Suprapubic skin (tissue), 4 donors: ENCODE data around the gene CPD. TPM values are rescaled to one million over a fixed set of nuclear protein-coding genes. Genes with fewer than 3 reads are reported as not detected.
"Not testable (repeated sequence)": the region's sequence is repeated elsewhere in the genome, so short reads cannot be mapped to it uniquely, and the experiment has no call there.

Experiments used
- DNase-seq, 2 donors: peaks; one replicate each; pipeline ENCODE4 v3.0.0-alpha.2; 2019; ENCODE audit warnings: low spot score in 2 of 2
- H3K27ac ChIP-seq: fragments of 200-600 bp; sonication (generic); one replicate; pipeline ENCODE4 v1.5.1; 2019
- H3K27me3 ChIP-seq: fragments of 200-600 bp; sonication (generic); one replicate; pipeline ENCODE4 v1.5.1; 2019
- H3K36me3 ChIP-seq: fragments of 200-600 bp; sonication (generic); one replicate; pipeline ENCODE4 v1.5.1; 2019
- H3K4me1 ChIP-seq: fragments of 200-600 bp; sonication (generic); one replicate; pipeline ENCODE4 v1.5.1; 2019
- H3K4me3 ChIP-seq: fragments of 200-600 bp; sonication (generic); one replicate; pipeline ENCODE4 v1.5.1; 2019; ENCODE audit warnings: mild to moderate bottlenecking
- H3K9me3 ChIP-seq: fragments of 200-600 bp; sonication (generic); one replicate; pipeline ENCODE4 v1.5.1; 2019
- EP300 ChIP-seq: sonication (generic); formaldehyde crosslinking; IDR thresholded peaks from one replicate; pipeline ENCODE4 v1.6.1; 2017; ENCODE audit warnings: antibody characterized with exemption
- POLR2A ChIP-seq, 2 donors: fragments of 450-650 bp; IDR thresholded peaks; one replicate each; pipeline ENCODE4 v1.6.1; 2017; ENCODE audit warnings: antibody characterized with exemption in 2 of 2, mild to moderate bottlenecking in 2 of 2, moderate library complexity in 2 of 2
- POLR2AphosphoS5 ChIP-seq, 3 donors: sonication (generic); formaldehyde crosslinking; IDR thresholded peaks; one replicate each; pipeline ENCODE4 v1.6.1; 2017; ENCODE audit warnings: antibody characterized with exemption in 3 of 3
- WGBS: methylation state at CpG from one replicate; pipeline ENCODE4 v1.1.5; 2018; 5-methylcytosine and 5-hydroxymethylcytosine counted together
- total RNA-seq, 4 donors: library from RNA; depleted of rRNA; stranded (reverse); fragments of >200 nt; gene quantifications; one replicate each; pipeline ENCODE4 v1.1.0, GENCODE V29; 2016
- TF ChIP-seq, protein P1 (sequence below), 2 donors: fragments of 200-600 bp in 1 of 2; fragments of 450-650 bp in 1 of 2; sonication (generic) in 1 of 2; IDR thresholded peaks; one replicate each; pipeline ENCODE4 v1.5.1; 2016 to 2019; ENCODE audit warnings: antibody characterized with exemption in 2 of 2, mild to moderate bottlenecking in 1 of 2, moderate library complexity in 1 of 2

Gene CPD
- total RNA-seq, 4 donors from 2014 or later, result 38.9 to 60.5 (median 49.4) TPM

DNA sequence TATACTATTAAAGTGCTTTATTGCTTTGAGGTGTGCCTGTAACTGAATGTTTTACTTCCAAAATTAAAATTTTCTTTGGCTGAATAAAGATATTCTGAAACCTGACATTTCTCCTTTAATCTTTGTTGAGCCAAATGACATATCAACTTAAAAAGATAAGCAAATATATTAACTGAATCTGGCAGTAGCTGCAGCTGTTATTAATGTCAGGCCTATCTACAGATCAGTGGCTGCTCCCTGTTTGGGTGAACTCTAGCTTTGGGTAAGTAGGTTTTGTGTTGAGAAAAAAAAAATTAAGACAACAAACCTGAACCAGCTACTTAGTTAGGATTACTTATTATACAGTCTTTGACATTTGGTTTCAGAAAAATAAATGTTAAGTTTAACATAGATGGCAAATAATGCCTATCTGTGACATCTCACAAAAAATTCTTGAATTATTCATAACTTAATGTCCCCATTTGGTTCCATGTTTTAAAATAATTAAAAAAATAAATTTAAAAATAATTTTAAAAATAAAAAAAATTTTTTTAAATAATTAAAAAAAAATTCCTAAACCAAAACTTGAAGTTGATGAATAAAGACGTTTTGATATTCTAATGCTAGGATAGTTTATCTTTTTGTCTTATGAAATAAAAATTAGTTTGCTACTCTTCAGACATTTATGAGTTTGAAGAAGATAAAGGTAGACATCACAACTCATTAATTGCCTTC, 19.8 kb downstream of the CPD start:
- Histone ChIP-seq H3K4me1 (no peaks in the 10 kb centered on the region), H3K9me3 (no peaks in the 10 kb centered on the region), H3K27me3 (no peaks in the 10 kb centered on the region), H3K36me3 (no peaks in the 10 kb centered on the region), H3K27ac (no peak overlapping the region), H3K4me3 (no peak overlapping the region)
- TF ChIP-seq, protein P1, sequence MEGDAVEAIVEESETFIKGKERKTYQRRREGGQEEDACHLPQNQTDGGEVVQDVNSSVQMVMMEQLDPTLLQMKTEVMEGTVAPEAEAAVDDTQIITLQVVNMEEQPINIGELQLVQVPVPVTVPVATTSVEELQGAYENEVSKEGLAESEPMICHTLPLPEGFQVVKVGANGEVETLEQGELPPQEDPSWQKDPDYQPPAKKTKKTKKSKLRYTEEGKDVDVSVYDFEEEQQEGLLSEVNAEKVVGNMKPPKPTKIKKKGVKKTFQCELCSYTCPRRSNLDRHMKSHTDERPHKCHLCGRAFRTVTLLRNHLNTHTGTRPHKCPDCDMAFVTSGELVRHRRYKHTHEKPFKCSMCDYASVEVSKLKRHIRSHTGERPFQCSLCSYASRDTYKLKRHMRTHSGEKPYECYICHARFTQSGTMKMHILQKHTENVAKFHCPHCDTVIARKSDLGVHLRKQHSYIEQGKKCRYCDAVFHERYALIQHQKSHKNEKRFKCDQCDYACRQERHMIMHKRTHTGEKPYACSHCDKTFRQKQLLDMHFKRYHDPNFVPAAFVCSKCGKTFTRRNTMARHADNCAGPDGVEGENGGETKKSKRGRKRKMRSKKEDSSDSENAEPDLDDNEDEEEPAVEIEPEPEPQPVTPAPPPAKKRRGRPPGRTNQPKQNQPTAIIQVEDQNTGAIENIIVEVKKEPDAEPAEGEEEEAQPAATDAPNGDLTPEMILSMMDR (IDR thresholded peaks at IDR 0.05), result no peak
- TF ChIP-seq EP300 (no peak), POLR2A (IDR thresholded peaks at IDR 0.05) (no peak), POLR2AphosphoS5 (IDR thresholded peaks at IDR 0.05) (no peak)
- DNase-seq, result no peak
- WGBS, result 90% methylated on average over 1 of the region's 1 CpG

DNA sequence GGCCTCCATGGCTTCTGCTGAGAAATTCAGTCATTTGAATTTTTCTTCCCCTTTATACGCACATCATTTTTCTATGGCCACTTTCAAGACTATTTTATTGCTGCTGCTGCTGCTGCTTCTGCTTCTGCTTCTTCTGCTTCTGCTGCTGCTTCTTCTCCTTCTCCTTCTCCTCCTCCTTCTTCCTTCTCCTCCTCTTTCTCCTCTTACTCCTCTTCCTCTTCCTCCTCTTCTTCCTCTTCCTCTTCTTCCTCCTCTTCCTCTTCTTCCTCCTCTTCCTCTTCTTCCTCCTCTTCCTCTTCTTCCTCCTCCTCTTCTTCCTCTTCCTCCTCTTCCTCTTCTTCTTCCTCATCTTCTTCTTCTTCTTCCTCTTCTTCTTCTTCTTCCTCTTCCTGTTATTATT, 22.4 kb downstream of the CPD start:
- WGBS, result 85% methylated on average over 1 of the region's 1 CpG
- Histone ChIP-seq H3K4me1 (no peaks in the 10 kb centered on the region), H3K27ac (no peak overlapping the region), H3K4me3 (no peak overlapping the region), H3K27me3 (no peaks in the 10 kb centered on the region), H3K9me3 (no peaks in the 10 kb centered on the region), H3K36me3 (no peaks in the 10 kb centered on the region)
- DNase-seq, result no peak
- TF ChIP-seq POLR2A (IDR thresholded peaks at IDR 0.05) (no peak), EP300 (no peak), POLR2AphosphoS5 (IDR thresholded peaks at IDR 0.05) (no peak)
- TF ChIP-seq, protein P1 (IDR thresholded peaks at IDR 0.05), result no peak

DNA sequence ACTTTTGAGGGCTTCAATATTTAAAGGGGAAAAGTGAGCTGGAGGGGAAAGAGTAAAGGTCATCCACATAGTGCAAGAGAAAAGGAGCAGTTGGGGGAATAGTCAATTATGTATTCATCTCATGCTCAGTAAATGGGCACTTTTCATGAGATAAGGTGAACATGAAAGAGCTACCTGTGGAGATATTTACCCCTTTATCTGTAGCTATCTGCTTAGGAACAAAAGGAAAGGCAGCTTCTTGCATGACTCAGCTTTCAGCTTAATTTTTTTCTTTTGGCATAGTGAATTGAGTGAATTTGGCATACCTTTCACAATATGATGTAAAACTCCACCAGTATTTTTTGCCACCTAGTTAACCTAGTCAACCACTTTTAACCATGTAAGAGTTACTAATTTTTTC, 26.4 kb downstream of the CPD start:
- no peak overlapping the region for H3K4me3 ChIP-seq
- DNase-seq, result no peak
- TF ChIP-seq EP300 (no peak), POLR2A (IDR thresholded peaks at IDR 0.05) (no peak), POLR2AphosphoS5 (IDR thresholded peaks at IDR 0.05) (no peak)
- TF ChIP-seq, protein P1 (IDR thresholded peaks at IDR 0.05), result no peak
- H3K27me3 ChIP-seq, result no peaks in the 10 kb centered on the region
- no peaks in the 10 kb centered on the region for H3K9me3 ChIP-seq
- H3K36me3 ChIP-seq, result no peaks in the 10 kb centered on the region
- no peaks in the 10 kb centered on the region for H3K4me1 ChIP-seq
- no peak overlapping the region for H3K27ac ChIP-seq

DNA sequence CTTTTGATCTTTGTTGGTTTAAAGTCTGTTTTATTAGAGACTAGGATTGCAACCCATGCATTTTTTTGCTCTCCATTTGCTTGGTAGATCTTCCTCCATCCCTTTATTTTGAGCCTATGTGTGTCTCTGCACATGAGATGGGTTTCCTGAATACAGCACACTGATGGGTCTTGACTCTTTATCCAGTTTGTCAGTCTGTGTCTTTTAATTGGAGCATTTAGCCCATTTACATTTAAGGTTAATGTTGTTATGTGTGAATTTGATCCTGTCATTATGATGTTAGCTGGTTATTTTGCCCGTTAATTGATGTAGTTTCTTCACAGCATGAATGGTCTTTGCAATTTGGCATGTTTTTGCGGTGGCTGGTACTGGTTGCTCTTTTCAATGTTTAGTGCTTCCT, 31.9 kb downstream of the CPD start:
- not testable (repeated sequence) for H3K27ac ChIP-seq, H3K4me3 ChIP-seq, H3K9me3 ChIP-seq, H3K27me3 ChIP-seq, DNase-seq, H3K36me3 ChIP-seq, H3K4me1 ChIP-seq
- WGBS, result 93% methylated on average over 2 of the region's 2 CpGs

DNA sequence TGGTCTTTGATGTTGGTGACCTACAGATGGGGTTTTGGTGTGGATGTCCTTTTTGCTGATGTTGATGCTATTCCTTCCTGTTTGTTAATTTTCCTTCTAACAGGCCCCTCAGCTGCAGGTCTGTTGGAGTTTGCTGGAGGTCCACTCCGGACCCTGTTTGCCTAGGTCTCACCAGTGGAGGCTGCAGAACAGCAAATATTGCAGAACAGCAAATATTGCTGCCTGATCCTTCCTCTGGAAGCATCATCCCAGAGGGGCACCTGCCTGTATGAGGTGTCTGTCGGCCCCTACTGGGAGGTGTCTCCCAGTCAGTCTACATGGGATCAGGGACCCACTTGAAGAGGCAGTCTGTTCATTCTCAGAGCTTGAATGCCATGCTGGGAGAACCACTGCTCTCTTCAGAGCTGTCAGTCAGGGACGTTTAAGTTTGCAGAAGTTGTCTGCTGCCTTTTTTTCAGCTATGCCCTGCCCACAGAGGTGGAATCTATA, 33.3 kb downstream of the CPD start:
- 100% methylated on average over 2 of the region's 3 CpGs for WGBS
- not testable (repeated sequence) for H3K9me3 ChIP-seq, H3K4me1 ChIP-seq, H3K27me3 ChIP-seq, DNase-seq, H3K27ac ChIP-seq, H3K4me3 ChIP-seq, H3K36me3 ChIP-seq

DNA sequence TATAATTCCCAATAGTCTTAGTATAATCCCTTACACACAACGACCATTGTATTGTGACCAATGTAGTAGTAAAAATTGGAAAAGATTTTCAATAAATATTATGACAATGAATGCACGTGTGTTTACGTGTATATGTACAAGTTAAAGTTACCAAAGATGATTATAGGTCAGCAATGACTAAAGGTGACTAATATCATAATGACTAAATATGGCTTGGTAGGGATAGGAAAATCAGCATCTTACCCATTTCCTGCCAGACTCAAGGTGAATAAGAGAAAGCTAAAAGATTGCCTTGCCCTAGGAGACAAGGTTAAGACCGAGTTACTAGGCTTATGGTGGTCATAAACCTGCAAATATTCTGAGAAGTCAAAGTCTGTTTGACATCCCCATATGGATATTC, 34.4 kb downstream of the CPD start:
- H3K27ac ChIP-seq, result no peak overlapping the region
- no peaks in the 10 kb centered on the region for H3K4me1 ChIP-seq
- DNase-seq, result no peak
- WGBS, result 91% methylated on average over 4 of the region's 4 CpGs
- no peaks in the 10 kb centered on the region for H3K27me3 ChIP-seq
- no peaks in the 10 kb centered on the region for H3K9me3 ChIP-seq
- TF ChIP-seq, protein P1 (IDR thresholded peaks at IDR 0.05), result no peak
- TF ChIP-seq POLR2A (IDR thresholded peaks at IDR 0.05) (no peak), POLR2AphosphoS5 (IDR thresholded peaks at IDR 0.05) (no peak), EP300 (no peak)
- H3K4me3 ChIP-seq, result no peak overlapping the region
- no peaks in the 10 kb centered on the region for H3K36me3 ChIP-seq
